GM23248 (cell line): ENCODE measurements around the gene FTO.

Experiments
- EZH2 ChIP-seq: fragments of 200-600 bp; sonication (generic); IDR thresholded peaks from 2 replicates; pipeline ENCODE4 v1.6.1; 2018; ENCODE audit warnings: antibody characterized with exemption, mild to moderate bottlenecking; ENCODE audit not compliant: insufficient read depth, poor library complexity, severe bottlenecking
- EZH2phosphoT487 ChIP-seq: fragments of 200-600 bp; sonication (generic); IDR thresholded peaks from 2 replicates; pipeline ENCODE4 v1.6.1; 2018; ENCODE audit warnings: antibody characterized with exemption, moderate library complexity, mild to moderate bottlenecking, low read depth; ENCODE audit not compliant: insufficient read depth

GRCh38 chr16:53924331-53925106, 220.6 kb downstream of the FTO start:
- TF ChIP-seq EZH2phosphoT487 (no peak), EZH2 (no peak)
